HFF-Myc (cell line): ENCODE results near the gene RIN3.

ENCODE experiments used
- DNase-seq: peaks from one replicate; pipeline ENCODE4 v3.0.0-alpha.2; 2011; ENCODE audit warnings: low read depth; ENCODE audit errors: extremely low read depth
- H3K4me3 ChIP-seq: replicated peaks from 2 replicates; pipeline ENCODE4 v1.5.1; 2011; ENCODE audit warnings: low read depth, mild to moderate bottlenecking, control low read depth, low read length
- TF ChIP-seq, protein P1 (sequence below): IDR thresholded peaks from 2 replicates; pipeline ENCODE4 v1.5.1; 2012; ENCODE audit warnings: mild to moderate bottlenecking, low read depth, low read length, control low read depth; ENCODE audit errors: missing control alignments

The RIN3 gene

GRCh38 chr14:92718664-92719063 lies 205.1 kb downstream of the RIN3 start:
- no peak overlapping the region for H3K4me3 ChIP-seq
- TF ChIP-seq, protein P1, sequence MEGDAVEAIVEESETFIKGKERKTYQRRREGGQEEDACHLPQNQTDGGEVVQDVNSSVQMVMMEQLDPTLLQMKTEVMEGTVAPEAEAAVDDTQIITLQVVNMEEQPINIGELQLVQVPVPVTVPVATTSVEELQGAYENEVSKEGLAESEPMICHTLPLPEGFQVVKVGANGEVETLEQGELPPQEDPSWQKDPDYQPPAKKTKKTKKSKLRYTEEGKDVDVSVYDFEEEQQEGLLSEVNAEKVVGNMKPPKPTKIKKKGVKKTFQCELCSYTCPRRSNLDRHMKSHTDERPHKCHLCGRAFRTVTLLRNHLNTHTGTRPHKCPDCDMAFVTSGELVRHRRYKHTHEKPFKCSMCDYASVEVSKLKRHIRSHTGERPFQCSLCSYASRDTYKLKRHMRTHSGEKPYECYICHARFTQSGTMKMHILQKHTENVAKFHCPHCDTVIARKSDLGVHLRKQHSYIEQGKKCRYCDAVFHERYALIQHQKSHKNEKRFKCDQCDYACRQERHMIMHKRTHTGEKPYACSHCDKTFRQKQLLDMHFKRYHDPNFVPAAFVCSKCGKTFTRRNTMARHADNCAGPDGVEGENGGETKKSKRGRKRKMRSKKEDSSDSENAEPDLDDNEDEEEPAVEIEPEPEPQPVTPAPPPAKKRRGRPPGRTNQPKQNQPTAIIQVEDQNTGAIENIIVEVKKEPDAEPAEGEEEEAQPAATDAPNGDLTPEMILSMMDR, result no peak
- no peak for DNase-seq

DNA sequence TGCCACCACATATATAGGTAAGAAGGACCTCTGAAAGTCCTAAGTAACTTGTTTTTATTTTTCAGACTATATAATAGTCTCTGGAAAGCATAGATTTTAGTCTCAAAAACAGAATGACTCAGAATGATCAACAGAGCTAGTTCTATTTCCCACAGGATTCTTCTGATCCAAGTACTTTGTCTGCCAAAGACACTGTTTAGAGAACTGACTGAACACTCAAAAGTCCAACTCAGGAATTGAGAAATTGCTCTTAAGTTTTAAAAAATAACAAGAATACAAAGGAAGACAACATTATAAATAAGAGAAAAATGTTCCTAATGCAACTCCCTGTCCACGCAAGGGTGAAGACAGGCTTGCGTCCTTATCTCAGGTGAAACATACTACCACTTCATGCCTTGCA lies 205.8 kb downstream of the RIN3 start:
- no peak overlapping the region for H3K4me3 ChIP-seq
- DNase-seq, result no peak
- TF ChIP-seq, protein P1, result no peak

- H3K4me3 ChIP-seq, result no peak overlapping the region
- TF ChIP-seq, protein P1, result no peak
- no peak for DNase-seq
These were observed 206.3 kb downstream of the RIN3 start for GRCh38 chr14:92719890-92720323.

GRCh38 chr14:92724516-92725340 lies 211.1 kb downstream of the RIN3 start:
- no peak overlapping the region for H3K4me3 ChIP-seq
- DNase-seq, result no peak
- TF ChIP-seq, protein P1, result no peak

- TF ChIP-seq, protein P1, result no peak
- H3K4me3 ChIP-seq, result no peak overlapping the region
- peak; percentile 77 for DNase-seq
These were observed 212.8 kb downstream of the RIN3 start for GRCh38 chr14:92726135-92726932.

DNA sequence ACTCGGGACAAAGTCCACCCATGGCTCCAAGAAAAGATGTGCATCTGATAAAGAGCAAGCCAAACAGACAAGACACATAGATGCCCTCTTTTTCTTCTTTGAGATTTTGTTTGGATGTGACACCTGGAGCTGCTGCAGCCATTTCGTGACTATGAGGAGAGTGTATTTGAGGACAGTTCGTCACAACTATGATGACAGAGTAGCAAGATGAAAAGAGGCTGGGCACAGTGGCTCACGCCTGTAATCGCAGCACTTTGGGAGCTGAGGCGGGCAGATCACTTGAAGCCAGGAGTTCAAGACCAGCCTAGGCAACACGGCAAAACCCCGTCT lies 213.3 kb downstream of the RIN3 start:
- no peak for DNase-seq
- H3K4me3 ChIP-seq, result no peak overlapping the region
- TF ChIP-seq, protein P1, result no peak
